Thyroid gland (tissue), 4 donors: ENCODE results near the gene ACOT13. TPM values are rescaled to one million over a fixed set of nuclear protein-coding genes. Genes with fewer than 3 reads are reported as not detected.
"Not testable (repeated sequence)": the region's sequence is repeated elsewhere in the genome, so short reads cannot be mapped to it uniquely, and the experiment has no call there.

Experiments
- DNase-seq, 2 donors: peaks; one replicate each; pipeline ENCODE4 v3.0.0-alpha.2; 2019
- H3K27ac ChIP-seq, 3 donors: fragments of 200-600 bp; sonication (generic); 1 replicate in 2 of 3; 2 replicates in 1 of 3; pipeline ENCODE4 v1.5.1; 2016 to 2019; ENCODE audit warnings: mild to moderate bottlenecking in 1 of 3, moderate library complexity in 1 of 3
- H3K27me3 ChIP-seq: fragments of 200-600 bp; sonication (generic); one replicate; pipeline ENCODE4 v1.5.1; 2019
- H3K36me3 ChIP-seq, 2 donors: fragments of 200-600 bp; sonication (generic); one replicate each; pipeline ENCODE4 v1.5.1; 2016 to 2019
- H3K4me1 ChIP-seq, 2 donors: fragments of 200-600 bp; sonication (generic); one replicate each; pipeline ENCODE4 v1.5.1; 2017 to 2019
- H3K4me3 ChIP-seq, 3 donors: fragments of 200-600 bp; sonication (generic); replicated peaks in 1 of 3; 1 replicate in 2 of 3; 2 replicates in 1 of 3; pipeline ENCODE4 v1.5.1; 2016; ENCODE audit warnings: mild to moderate bottlenecking in 1 of 3
- H3K9me3 ChIP-seq: fragments of 200-600 bp; sonication (generic); one replicate; pipeline ENCODE4 v1.5.1; 2017
- POLR2A ChIP-seq, 2 donors: fragments of 450-650 bp; IDR thresholded peaks; one replicate each; pipeline ENCODE4 v1.6.1; 2017; ENCODE audit warnings: antibody characterized with exemption in 2 of 2, mild to moderate bottlenecking in 2 of 2, moderate library complexity in 1 of 2
- WGBS, 2 donors: methylation state at CpG; one replicate each; pipeline ENCODE4 v1.1.5; 2017; 5-methylcytosine and 5-hydroxymethylcytosine counted together
- intact Hi-C: fragments of 100-400 bp; cut with DNase I; formaldehyde crosslinking; loops from one replicate; pipeline ENCODE4 v1.15.1; 2023
- total RNA-seq, 4 donors: library from RNA; depleted of rRNA; stranded (reverse); fragments of >200 nt; gene quantifications; one replicate each; pipeline ENCODE4 v1.2.3, GENCODE V29; 2016
- TF ChIP-seq, protein P1 (sequence below), 6 experiments: fragments of 200-600 bp in 3 of 6; fragments of 450-650 bp in 3 of 6; sonication (generic) in 3 of 6; IDR thresholded peaks; one replicate each; pipeline ENCODE4 v1.5.1; 2016 to 2019; ENCODE audit warnings: antibody characterized with exemption in 6 of 6, mild to moderate bottlenecking in 2 of 6, inconsistent platforms in 1 of 6, moderate library complexity in 1 of 6

The ACOT13 gene
- total RNA-seq, 4 donors from 2014 or later = 5.5 to 13.3 (median 8.6) TPM

DNA sequence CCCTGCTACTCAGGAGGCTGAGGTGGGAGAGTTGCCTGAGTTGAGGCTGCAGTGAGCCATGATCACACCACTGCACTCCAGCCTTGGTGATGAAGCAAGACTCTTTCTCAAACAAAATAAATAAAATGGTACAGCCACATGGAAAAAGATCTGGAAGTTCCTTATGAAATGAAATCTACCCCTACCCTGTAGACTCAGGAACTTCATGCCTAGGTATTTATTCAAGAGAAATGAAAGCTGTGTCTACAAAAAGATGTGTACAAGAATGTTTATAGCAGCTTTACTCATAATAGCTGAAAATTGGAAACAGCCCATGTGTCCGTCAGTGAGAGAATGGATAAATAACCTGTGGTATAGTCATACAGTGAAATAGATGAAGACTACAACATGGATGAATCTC is 67.3 kb downstream of the ACOT13 start:
- H3K9me3 ChIP-seq = no peaks in the 10 kb centered on the region
- H3K4me3 ChIP-seq = no peak overlapping the region
- 94 to 96% methylated on average over 1 of the region's 1 CpG for WGBS, 2 donors
- DNase-seq = no peak
- intact Hi-C loops = no loop called here
- no peak overlapping the region for H3K27ac ChIP-seq
- H3K36me3 ChIP-seq = no peaks in the 10 kb centered on the region
- no peaks in the 10 kb centered on the region for H3K27me3 ChIP-seq
- H3K4me1 ChIP-seq = no peaks in the 10 kb centered on the region
- no peak for TF ChIP-seq POLR2A (IDR thresholded peaks at IDR 0.05)
- TF ChIP-seq, protein P1, sequence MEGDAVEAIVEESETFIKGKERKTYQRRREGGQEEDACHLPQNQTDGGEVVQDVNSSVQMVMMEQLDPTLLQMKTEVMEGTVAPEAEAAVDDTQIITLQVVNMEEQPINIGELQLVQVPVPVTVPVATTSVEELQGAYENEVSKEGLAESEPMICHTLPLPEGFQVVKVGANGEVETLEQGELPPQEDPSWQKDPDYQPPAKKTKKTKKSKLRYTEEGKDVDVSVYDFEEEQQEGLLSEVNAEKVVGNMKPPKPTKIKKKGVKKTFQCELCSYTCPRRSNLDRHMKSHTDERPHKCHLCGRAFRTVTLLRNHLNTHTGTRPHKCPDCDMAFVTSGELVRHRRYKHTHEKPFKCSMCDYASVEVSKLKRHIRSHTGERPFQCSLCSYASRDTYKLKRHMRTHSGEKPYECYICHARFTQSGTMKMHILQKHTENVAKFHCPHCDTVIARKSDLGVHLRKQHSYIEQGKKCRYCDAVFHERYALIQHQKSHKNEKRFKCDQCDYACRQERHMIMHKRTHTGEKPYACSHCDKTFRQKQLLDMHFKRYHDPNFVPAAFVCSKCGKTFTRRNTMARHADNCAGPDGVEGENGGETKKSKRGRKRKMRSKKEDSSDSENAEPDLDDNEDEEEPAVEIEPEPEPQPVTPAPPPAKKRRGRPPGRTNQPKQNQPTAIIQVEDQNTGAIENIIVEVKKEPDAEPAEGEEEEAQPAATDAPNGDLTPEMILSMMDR (IDR thresholded peaks at IDR 0.05) = no peak

DNA sequence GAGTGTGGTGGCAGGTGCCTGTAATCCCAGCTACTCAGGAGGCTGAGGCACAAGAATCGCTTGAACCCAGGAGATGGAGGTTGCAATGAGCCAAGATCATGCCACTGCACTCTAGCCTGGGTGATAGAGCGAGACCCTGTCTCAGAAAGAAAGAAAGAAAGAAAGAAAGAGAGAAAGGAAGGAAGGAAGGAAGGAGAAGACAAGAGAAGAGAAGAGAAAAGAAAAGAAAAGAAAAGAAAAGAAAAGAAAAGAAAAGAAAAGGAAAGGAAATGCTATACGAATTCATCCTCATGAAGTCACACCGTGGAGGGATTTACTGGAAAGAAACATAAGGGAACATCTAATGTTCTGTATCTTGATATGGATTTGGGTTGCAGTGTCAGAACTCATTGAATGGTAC is 67.8 kb downstream of the ACOT13 start:
- H3K27ac ChIP-seq, H3K36me3 ChIP-seq, intact Hi-C loops, H3K27me3 ChIP-seq, H3K4me1 ChIP-seq, H3K9me3 ChIP-seq, H3K4me3 ChIP-seq, DNase-seq: not testable (repeated sequence)
- 93 to 94% methylated on average over 4 of the region's 4 CpGs for WGBS, 2 donors

DNA sequence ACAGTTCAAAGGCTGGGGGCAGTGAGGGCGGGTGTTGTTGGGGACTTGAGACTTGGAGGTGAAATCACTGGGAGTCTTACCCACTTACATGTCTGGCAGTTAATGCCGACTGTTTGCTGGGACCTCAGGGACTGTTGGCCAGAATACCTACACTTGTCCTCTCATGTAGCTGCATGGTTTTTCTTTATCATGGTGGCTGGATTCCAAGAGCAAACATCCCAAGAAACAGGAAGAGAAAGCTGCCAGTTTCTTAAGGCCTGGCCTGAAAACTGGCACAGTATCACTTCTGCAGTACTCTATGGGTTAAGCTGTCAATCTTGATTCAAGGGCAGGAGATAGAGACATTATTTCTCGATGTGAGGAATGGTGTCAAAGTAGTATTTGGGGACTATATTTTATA is 71.9 kb downstream of the ACOT13 start:
- H3K4me1 ChIP-seq = no peaks in the 10 kb centered on the region
- intact Hi-C loops = no loop called here
- no peak for DNase-seq
- no peaks in the 10 kb centered on the region for H3K27me3 ChIP-seq
- no peak for TF ChIP-seq POLR2A (IDR thresholded peaks at IDR 0.05)
- TF ChIP-seq, protein P1 (IDR thresholded peaks at IDR 0.05) = no peak
- no peak overlapping the region for H3K4me3 ChIP-seq
- H3K9me3 ChIP-seq = no peaks in the 10 kb centered on the region
- no peaks in the 10 kb centered on the region for H3K36me3 ChIP-seq
- 72 to 81% methylated on average over 2 to 3 of the region's 3 CpGs for WGBS, 2 donors
- no peak overlapping the region for H3K27ac ChIP-seq

DNA sequence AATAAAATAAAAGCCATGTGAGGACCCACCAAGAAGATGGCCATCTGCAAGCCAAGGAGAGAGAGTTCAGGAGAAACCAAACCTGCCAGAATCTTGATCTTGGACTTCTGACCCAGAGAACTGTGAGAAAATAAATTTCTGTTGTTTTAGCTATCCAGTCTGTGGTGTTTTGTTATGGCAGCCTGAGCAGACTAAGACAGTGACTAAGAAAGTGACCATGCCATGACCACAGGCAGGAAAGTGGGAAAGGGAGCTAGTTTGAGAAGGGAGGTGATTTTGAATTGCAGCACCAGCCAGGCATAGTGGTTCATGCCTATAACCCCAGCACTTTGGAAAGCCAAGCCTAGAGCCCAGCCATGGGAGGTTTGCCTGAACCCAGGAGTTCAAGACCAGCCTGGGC is 74.0 kb downstream of the ACOT13 start:
- no peaks in the 10 kb centered on the region for H3K9me3 ChIP-seq
- DNase-seq = no peak
- no peaks in the 10 kb centered on the region for H3K4me1 ChIP-seq
- H3K27ac ChIP-seq = no peak overlapping the region
- TF ChIP-seq POLR2A (IDR thresholded peaks at IDR 0.05) = no peak
- TF ChIP-seq, protein P1 (IDR thresholded peaks at IDR 0.05) = no peak
- H3K36me3 ChIP-seq = no peaks in the 10 kb centered on the region
- H3K27me3 ChIP-seq = no peaks in the 10 kb centered on the region
- intact Hi-C loops = no loop called here
- H3K4me3 ChIP-seq = no peak overlapping the region

DNA sequence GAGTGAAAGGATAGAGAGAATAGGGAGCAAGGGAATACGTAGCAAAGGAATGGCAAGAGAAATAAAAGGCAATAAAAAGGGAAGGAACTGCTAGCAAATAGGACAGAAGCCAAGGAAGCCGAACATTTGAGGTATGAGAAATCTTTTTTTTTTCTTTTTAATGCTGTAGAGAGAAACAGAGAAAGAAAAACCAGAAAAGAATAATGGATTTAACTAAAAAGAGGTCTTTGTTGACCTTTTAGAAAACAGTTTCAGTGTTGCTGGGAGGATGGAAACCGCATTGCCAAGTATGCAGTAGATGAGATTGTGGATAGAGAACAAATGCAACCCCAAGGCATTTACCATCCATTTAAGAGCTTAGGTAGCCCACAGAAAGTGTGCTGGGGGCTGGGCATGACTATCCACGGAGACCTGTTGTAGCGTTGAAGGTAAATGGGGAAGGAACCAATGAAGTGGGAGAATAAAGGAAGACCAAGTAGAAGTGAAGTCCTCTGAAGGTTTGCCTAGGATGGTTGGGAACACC is 75.4 kb downstream of the ACOT13 start:
- DNase-seq = no peak
- H3K27ac ChIP-seq = no peak overlapping the region
- TF ChIP-seq, protein P1 (IDR thresholded peaks at IDR 0.05) = no peak
- TF ChIP-seq POLR2A (IDR thresholded peaks at IDR 0.05) = no peak
- H3K36me3 ChIP-seq = no peaks in the 10 kb centered on the region
- intact Hi-C loops = no loop called here
- no peak overlapping the region for H3K4me3 ChIP-seq
- no peaks in the 10 kb centered on the region for H3K9me3 ChIP-seq
- H3K4me1 ChIP-seq = no peaks in the 10 kb centered on the region
- no peaks in the 10 kb centered on the region for H3K27me3 ChIP-seq
- WGBS, 2 donors = 92% methylated on average over 5 of the region's 5 CpGs
